ENCODE results near the gene PPP2R2D.

PPP2R2D gene

GRCh38 chr10:131886237-131886636 lies 14.6 kb upstream of the PPP2R2D start:
- no peak for TF ChIP-seq ZFP3 (CRISPR knock-in tag; IDR thresholded peaks at IDR 0.05)
- TF ChIP-seq CSRNP3 (CRISPR knock-in tag; IDR thresholded peaks at IDR 0.05), result no peak
- TF ChIP-seq TOX (CRISPR knock-in tag; IDR thresholded peaks at IDR 0.05; ENCODE audit: borderline replicate concordance), result no peak
- TF ChIP-seq ZNF565 (CRISPR knock-in tag; conservative IDR thresholded peaks at IDR 0.05; ENCODE audit: low read depth), result no peak
- no peak for TF ChIP-seq BACH2 (CRISPR knock-in tag; IDR thresholded peaks at IDR 0.05; ENCODE audit: borderline replicate concordance)
- TF ChIP-seq RARB (CRISPR knock-in tag; IDR thresholded peaks at IDR 0.05), result no peak
- TF ChIP-seq PPARA (CRISPR knock-in tag; IDR thresholded peaks at IDR 0.05; ENCODE audit: borderline replicate concordance), result no peak
- TF ChIP-seq OSR1 (CRISPR knock-in tag; IDR thresholded peaks at IDR 0.05), result no peak
- no peak for TF ChIP-seq ZNF8 (CRISPR knock-in tag; IDR thresholded peaks at IDR 0.05)
- TF ChIP-seq CSDC2 (CRISPR knock-in tag; IDR thresholded peaks at IDR 0.05), result no peak
- TF ChIP-seq TCF4 (CRISPR knock-in tag; IDR thresholded peaks at IDR 0.05; ENCODE audit: borderline replicate concordance), result no peak
- no peak for ATAC-seq

- ATAC-seq, result no peak
- TF ChIP-seq PATZ1 (CRISPR knock-in tag; IDR thresholded peaks at IDR 0.05; ENCODE audit: borderline replicate concordance), result no peak
- no peak for TF ChIP-seq TSHZ2 (CRISPR knock-in tag; IDR thresholded peaks at IDR 0.05)
- no peak for TF ChIP-seq ZFP3 (CRISPR knock-in tag; IDR thresholded peaks at IDR 0.05)
- no peak for TF ChIP-seq ZNF70 (CRISPR knock-in tag; IDR thresholded peaks at IDR 0.05)
- no peak for TF ChIP-seq TCF4 (CRISPR knock-in tag; IDR thresholded peaks at IDR 0.05; ENCODE audit: borderline replicate concordance)
- no peak for TF ChIP-seq CREB5 (CRISPR knock-in tag; IDR thresholded peaks at IDR 0.05; ENCODE audit: low read depth)
Observed at GRCh38 chr10:131888186-131888604, 12.6 kb upstream of the PPP2R2D start.

- ATAC-seq, result no peak
- no peak for TF ChIP-seq ARNTL (CRISPR knock-in tag; IDR thresholded peaks at IDR 0.05; ENCODE audit: borderline replicate concordance, low read depth)
- no peak for TF ChIP-seq CREB5 (CRISPR knock-in tag; IDR thresholded peaks at IDR 0.05; ENCODE audit: low read depth)
- TF ChIP-seq TSHZ2 (CRISPR knock-in tag; IDR thresholded peaks at IDR 0.05), result no peak
- no peak for TF ChIP-seq ZC3H10 (CRISPR knock-in tag; IDR thresholded peaks at IDR 0.05)
- no peak for TF ChIP-seq ZFP3 (CRISPR knock-in tag; IDR thresholded peaks at IDR 0.05)
- no peak for TF ChIP-seq ZNF70 (CRISPR knock-in tag; IDR thresholded peaks at IDR 0.05)
- no peak for TF ChIP-seq PPARA (CRISPR knock-in tag; IDR thresholded peaks at IDR 0.05; ENCODE audit: borderline replicate concordance)
- no peak for TF ChIP-seq TOX (CRISPR knock-in tag; IDR thresholded peaks at IDR 0.05; ENCODE audit: borderline replicate concordance)
- no peak for TF ChIP-seq TCF4 (CRISPR knock-in tag; IDR thresholded peaks at IDR 0.05; ENCODE audit: borderline replicate concordance)
Observed at GRCh38 chr10:131889755-131890154, 11.1 kb upstream of the PPP2R2D start.

Measured in SK-N-SH treated with all-trans-retinoic acid at 6 μM for 48 hours (cell line).